HG03457 (cell line): ENCODE measurements around the gene LIN9.
"Not testable (repeated sequence)": the region's sequence is repeated elsewhere in the genome, so short reads cannot be mapped to it uniquely, and the experiment has no call there.

Experiments used
- ATAC-seq: cut with Tn5 transposase; IDR thresholded peaks from one replicate; pipeline ENCODE4 v1.9.1; 2021; ENCODE audit warnings: moderate number of reproducible peaks; ENCODE audit not compliant: unreplicated experiment

The LIN9 gene

GRCh38 chr1:226308723-226309397 is at the start of gene LIN9:
Gene LIN9, minus strand, starts transcription at chr1:226309164. Its CDS starts 25 bp downstream, at chr1:226309139.
- ATAC-seq = peak; percentile 67

- ATAC-seq = no peak
These were observed 48.5 kb upstream of the LIN9 start for GRCh38 chr1:226357416-226357815.

GRCh38 chr1:226355669-226356551 is 46.9 kb upstream of the LIN9 start:
- ATAC-seq = no peak

GRCh38 chr1:226355016-226355415 is 46.1 kb upstream of the LIN9 start:
- no peak for ATAC-seq

GRCh38 chr1:226353698-226354525 is 44.9 kb upstream of the LIN9 start:
- no peak for ATAC-seq

GRCh38 chr1:226351709-226352108 is 42.7 kb upstream of the LIN9 start:
- no peak for ATAC-seq

- ATAC-seq = no peak
These were observed 41.5 kb upstream of the LIN9 start for GRCh38 chr1:226350519-226350865.

- no peak for ATAC-seq
These were observed 41.0 kb upstream of the LIN9 start for GRCh38 chr1:226349801-226350518.

- no peak for ATAC-seq
These were observed 40.1 kb upstream of the LIN9 start for GRCh38 chr1:226349081-226349480.

GRCh38 chr1:226344441-226345259 is 35.7 kb upstream of the LIN9 start:
- ATAC-seq = no peak

- ATAC-seq = no peak
These were observed 33.7 kb upstream of the LIN9 start for GRCh38 chr1:226342656-226343055.

GRCh38 chr1:226340111-226340510 is 31.1 kb upstream of the LIN9 start:
- ATAC-seq = not testable (repeated sequence)

- ATAC-seq = no peak
These were observed 28.4 kb upstream of the LIN9 start for GRCh38 chr1:226337276-226337875.

- ATAC-seq = no peak
These were observed 26.7 kb upstream of the LIN9 start for GRCh38 chr1:226335661-226336060.

GRCh38 chr1:226332947-226333346 is 24.0 kb upstream of the LIN9 start:
- ATAC-seq = no peak

- no peak for ATAC-seq
These were observed 20.3 kb upstream of the LIN9 start for GRCh38 chr1:226329237-226329636.

- ATAC-seq = no peak
These were observed 18.8 kb upstream of the LIN9 start for GRCh38 chr1:226327761-226328162.

GRCh38 chr1:226325178-226325577 is 16.2 kb upstream of the LIN9 start:
- ATAC-seq = no peak

- ATAC-seq = no peak
These were observed 15.5 kb upstream of the LIN9 start for GRCh38 chr1:226324479-226324878.

- ATAC-seq = no peak
These were observed 14.0 kb upstream of the LIN9 start for GRCh38 chr1:226322986-226323385.
